Heart right ventricle (tissue), 16 donors: Measurements from ENCODE around the gene HEATR5B. TPM values are rescaled to one million over a fixed set of nuclear protein-coding genes. Genes with fewer than 3 reads are reported as not detected.

Source experiments
- ATAC-seq, 8 donors: fragments of 200-7000 bp; cut with Tn5 transposase; one replicate each; pipeline ENCODE4 v1.9.1; 2020; ENCODE audit warnings: mild to moderate bottlenecking in 8 of 8, moderate library complexity in 8 of 8, moderate number of reproducible peaks in 1 of 8
- DNase-seq, 2 donors: peaks; one replicate each; pipeline ENCODE4 v3.0.0-alpha.2; 2020
- H3K27ac ChIP-seq, 10 donors: fragments of 200-600 bp; sonication (generic) in 2 of 10; one replicate each; pipeline versions ENCODE4 v1.5.0 to v1.8.0; 2020 to 2022; ENCODE audit warnings: mild to moderate bottlenecking in 3 of 10
- H3K27me3 ChIP-seq, 7 donors: fragments of 200-600 bp; one replicate each; pipeline ENCODE4 v1.8.0; 2021 to 2022; ENCODE audit warnings: mild to moderate bottlenecking in 2 of 7
- H3K36me3 ChIP-seq, 9 donors: fragments of 200-600 bp; sonication (generic) in 1 of 9; one replicate each; pipeline versions ENCODE4 v1.5.0 to v1.8.0; 2020 to 2022; ENCODE audit warnings: mild to moderate bottlenecking in 2 of 9
- H3K4me1 ChIP-seq, 9 donors: fragments of 200-600 bp; sonication (generic) in 1 of 9; one replicate each; pipeline versions ENCODE4 v1.5.0 to v1.8.0; 2020 to 2022; ENCODE audit warnings: mild to moderate bottlenecking in 4 of 9
- H3K4me3 ChIP-seq, 10 donors: fragments of 200-600 bp; sonication (generic) in 2 of 10; one replicate each; pipeline versions ENCODE4 v1.5.0 to v1.8.0; 2020 to 2022; ENCODE audit warnings: mild to moderate bottlenecking in 7 of 10, moderate library complexity in 2 of 10
- H3K9me3 ChIP-seq, 11 donors: fragments of 200-600 bp in 10 of 11; sonication (generic) in 2 of 11; one replicate each; pipeline versions ENCODE4 v1.5.0 to v1.8.0; 2013 to 2022; ENCODE audit warnings: mild to moderate bottlenecking in 2 of 11, control low read depth in 1 of 11, moderate library complexity in 1 of 11
- WGBS, 2 donors: extraction: QIAGEN DNeasy Blood & Tissue Kit; methylation state at CpG; one replicate each; pipeline ENCODE4 v1.1.7; 2013; ENCODE audit warnings: inconsistent platforms in 1 of 2; 5-methylcytosine and 5-hydroxymethylcytosine counted together
- intact Hi-C, 10 donors: fragments of 100-400 bp; cut with DNase I; formaldehyde crosslinking; loops; one replicate each; pipeline versions ENCODE4 v1.11.1 to v1.14.2; 2022
- polyA plus RNA-seq, 2 donors: library from polyadenylated mRNA; stranded (reverse); fragments of 200-250 nt; gene quantifications; one replicate each; pipeline ENCODE4 v1.2.3, GENCODE V29; 2013
- total RNA-seq, 10 donors: library from RNA; stranded (reverse); fragmentation: NEBNext Ultra II Directional in 3 of 10; extraction: Animal tissue kit (Norgen Biotek cat#: 25700) in 3 of 10; gene quantifications; one replicate each; pipeline versions ENCODE4 v1.2.1 to v1.2.4, GENCODE V29; 2021 to 2023
- TF ChIP-seq, protein P1 (sequence below), 9 donors: fragments of 200-600 bp; sonication (generic) in 2 of 9; IDR thresholded peaks; one replicate each; pipeline versions ENCODE4 v1.5.0 to v1.8.0; 2021 to 2022; ENCODE audit warnings: antibody characterized with exemption in 9 of 9, mild to moderate bottlenecking in 5 of 9, moderate library complexity in 1 of 9
- donor health status: Arrhythmogenic right ventricular cardiomyopathy.
- donor health status: ischemic (EF 13 %, LVEDD 7.1; RV severe dilation, severe dysfunction).
- donor health status: healthy with polysubstance abuse.
- donor health status: DM: no; HTN: yes; CAD: no.
- donor health status: DM: no; HTN: no; CAD: no.
- donor health status: ischemic (EF 25% LVEDD 6.9; RV normal size, moderate dysfunction).
- donor health status: ischemic (EF 25% LVEDD 5.7; RV mildly dilated, moderate dysfunction).
- donor health status: healthy.
- donor health status: DM: yes; HTN: yes; CAD: no.
- donor health status: Ischemic cardiomyopathy.
- donor health status: ischemic (EF 35%, LVEDD 5.7; RV mildly dilated, moderate dysfunction).
- donor health status: nonischemic (EF 11% LVEDD 7.7; RV severe dilation, severe dysfunction).
- donor health status: DM: yes; HTN: yes; CAD: no.
- donor health status: PGD.
- donor health status: ischemic (EF 29% LVEDD 5.4; RV normal size, mild dysfunction).
- donor health status: nonischemic (EF 23%, LVEDD 6.1; RV moderate dilation, normal function).

The HEATR5B gene
- total and polyA plus RNA-seq, 12 donors = 3.7 to 27.4 (median 17.4) TPM

DNA sequence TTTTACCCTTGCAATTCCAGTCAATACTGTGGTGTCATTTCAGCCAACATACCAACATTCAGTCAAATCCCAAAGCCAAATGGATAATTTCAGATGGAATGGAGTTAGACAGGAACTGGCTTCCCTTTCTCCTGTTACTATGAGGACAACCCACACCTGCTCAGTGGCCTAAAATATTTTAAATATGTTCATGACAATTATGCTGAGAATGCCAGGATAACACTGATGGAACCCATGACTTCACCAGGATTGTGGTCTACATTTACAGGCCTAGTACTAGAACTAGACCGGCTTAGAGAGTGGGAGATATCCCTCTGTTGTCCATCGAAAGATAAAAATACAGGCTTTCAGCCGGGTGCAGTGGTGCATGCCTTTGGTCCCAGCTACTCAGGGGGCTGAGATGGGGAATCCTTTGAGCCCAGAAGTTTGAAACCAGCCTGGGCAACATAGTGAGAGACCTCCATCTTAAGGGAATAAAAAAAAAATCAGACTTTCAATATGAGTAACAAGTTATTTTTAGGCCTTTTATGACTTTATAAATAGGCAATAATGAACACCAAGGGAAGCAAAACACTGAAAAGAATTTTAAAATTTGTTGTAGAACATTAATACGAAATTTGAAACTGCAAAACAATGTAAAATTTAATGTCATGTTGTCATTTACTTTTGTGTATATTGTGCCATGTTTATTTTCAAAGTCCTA is 14.4 kb upstream of the HEATR5B start:
- Histone ChIP-seq H3K4me1 (no peaks in the 10 kb centered on the region), H3K27ac (no peak overlapping the region), H3K27me3 (no peaks in the 10 kb centered on the region), H3K9me3 (no peaks in the 10 kb centered on the region), H3K4me3 (no peak overlapping the region), H3K36me3 (peaks cover 0 to 100% (median 21%) of the 10 kb centered on the region in 9 donors)
- ATAC-seq (no peak), DNase-seq (no peak)
- TF ChIP-seq, protein P1, sequence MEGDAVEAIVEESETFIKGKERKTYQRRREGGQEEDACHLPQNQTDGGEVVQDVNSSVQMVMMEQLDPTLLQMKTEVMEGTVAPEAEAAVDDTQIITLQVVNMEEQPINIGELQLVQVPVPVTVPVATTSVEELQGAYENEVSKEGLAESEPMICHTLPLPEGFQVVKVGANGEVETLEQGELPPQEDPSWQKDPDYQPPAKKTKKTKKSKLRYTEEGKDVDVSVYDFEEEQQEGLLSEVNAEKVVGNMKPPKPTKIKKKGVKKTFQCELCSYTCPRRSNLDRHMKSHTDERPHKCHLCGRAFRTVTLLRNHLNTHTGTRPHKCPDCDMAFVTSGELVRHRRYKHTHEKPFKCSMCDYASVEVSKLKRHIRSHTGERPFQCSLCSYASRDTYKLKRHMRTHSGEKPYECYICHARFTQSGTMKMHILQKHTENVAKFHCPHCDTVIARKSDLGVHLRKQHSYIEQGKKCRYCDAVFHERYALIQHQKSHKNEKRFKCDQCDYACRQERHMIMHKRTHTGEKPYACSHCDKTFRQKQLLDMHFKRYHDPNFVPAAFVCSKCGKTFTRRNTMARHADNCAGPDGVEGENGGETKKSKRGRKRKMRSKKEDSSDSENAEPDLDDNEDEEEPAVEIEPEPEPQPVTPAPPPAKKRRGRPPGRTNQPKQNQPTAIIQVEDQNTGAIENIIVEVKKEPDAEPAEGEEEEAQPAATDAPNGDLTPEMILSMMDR (IDR thresholded peaks at IDR 0.05) = no peak
- 57 to 83% methylated on average over 4 of the region's 4 CpGs for WGBS, 2 donors
- intact Hi-C loops = no loop called here

GRCh38 chr2:37096568-37096967 is 12.4 kb upstream of the HEATR5B start:
- H3K4me3 ChIP-seq = no peak overlapping the region
- ATAC-seq = no peak
- no peaks in the 10 kb centered on the region for H3K27me3 ChIP-seq
- no peak for DNase-seq
- WGBS, 2 donors = 90 to 94% methylated on average over 1 of the region's 1 CpG
- H3K4me1 ChIP-seq = no peaks in the 10 kb centered on the region
- TF ChIP-seq, protein P1 (IDR thresholded peaks at IDR 0.05) = no peak
- peaks cover 0 to 100% (median 27%) of the 10 kb centered on the region in 9 donors for H3K36me3 ChIP-seq
- H3K9me3 ChIP-seq = no peaks in the 10 kb centered on the region
- H3K27ac ChIP-seq = no peak overlapping the region
- intact Hi-C loops = no loop called here

DNA sequence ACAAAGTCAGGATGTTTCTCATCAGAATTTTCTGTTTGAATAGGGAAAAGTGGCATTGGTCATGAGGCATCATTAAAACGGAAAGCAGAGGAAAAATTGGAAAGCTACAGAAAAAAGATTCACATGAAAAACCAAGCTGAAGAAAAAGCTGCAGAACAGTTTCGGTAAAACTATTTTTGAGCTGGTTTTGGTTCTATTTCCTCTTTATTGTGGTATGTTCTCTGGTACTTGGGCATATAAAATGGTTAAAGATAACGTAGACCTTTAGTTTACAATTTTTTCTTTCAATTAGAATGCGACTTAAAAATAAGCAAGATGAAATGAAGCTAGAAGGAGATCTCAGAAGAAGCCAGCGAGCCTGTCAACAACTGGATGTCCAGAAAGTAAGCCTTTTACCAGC is 7.7 kb upstream of the HEATR5B start:
- H3K4me1 ChIP-seq = no peaks in the 10 kb centered on the region
- no peaks in the 10 kb centered on the region for H3K27me3 ChIP-seq
- H3K9me3 ChIP-seq = no peaks in the 10 kb centered on the region
- TF ChIP-seq, protein P1 (IDR thresholded peaks at IDR 0.05) = no peak
- intact Hi-C loops = no loop called here
- no peak overlapping the region for H3K27ac ChIP-seq
- DNase-seq = no peak
- no peak overlapping the region for H3K4me3 ChIP-seq
- ATAC-seq = no peak
- H3K36me3 ChIP-seq = peaks cover 0 to 100% (median 49%) of the 10 kb centered on the region in 9 donors
- 87 to 91% methylated on average over 5 of the region's 5 CpGs for WGBS, 2 donors

DNA sequence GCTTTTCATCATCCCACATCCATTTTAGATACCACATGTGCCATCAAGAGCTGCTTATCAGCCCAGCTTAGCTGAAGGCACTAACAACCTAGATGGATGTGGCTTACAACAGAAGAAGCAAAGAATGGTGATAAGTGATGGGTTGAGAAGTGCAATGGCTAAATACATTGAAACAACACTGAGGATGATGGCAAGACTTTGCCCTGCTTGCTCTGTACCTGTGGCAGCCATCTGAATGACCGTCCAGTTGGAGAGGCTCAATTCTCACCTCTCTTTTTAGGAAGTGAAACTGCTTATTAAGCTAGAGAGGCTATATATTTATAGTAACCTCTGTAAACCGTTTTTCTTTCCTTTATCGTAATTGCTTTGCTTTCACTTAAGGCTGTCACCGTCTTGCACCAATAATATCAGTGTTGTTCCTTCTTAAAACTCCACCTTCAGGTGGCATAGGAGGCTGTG is 5.9 kb upstream of the HEATR5B start:
- Histone ChIP-seq H3K4me3 (no peak overlapping the region), H3K9me3 (no peaks in the 10 kb centered on the region), H3K27me3 (no peaks in the 10 kb centered on the region), H3K36me3 (peaks cover 0 to 82% (median 42%) of the 10 kb centered on the region in 9 donors), H3K4me1 (peaks cover 0 to 11% (median 8%) of the 10 kb centered on the region in 9 donors), H3K27ac (no peak overlapping the region)
- intact Hi-C loops = no loop called here
- no peak for DNase-seq
- WGBS, 2 donors = 88% methylated on average over 4 of the region's 4 CpGs
- TF ChIP-seq, protein P1 (IDR thresholded peaks at IDR 0.05) = no peak
- ATAC-seq = no peak
